A172 (cell line): ENCODE measurements around the gene SNED1. TPM values are rescaled to one million over a fixed set of nuclear protein-coding genes. Genes with fewer than 3 reads are reported as not detected.
A peak's percentile ranks its signal among the peaks of the same experiment; 100 is the strongest.

Experiments
- DNase-seq: peaks from one replicate; pipeline ENCODE4 v3.0.0-alpha.2; 2015; ENCODE audit warnings: low spot score
- total RNA-seq: library from RNA; depleted of rRNA; stranded (reverse); fragments of >200 nt; shearing (Covaris generic); gene quantifications from 2 replicates; pipeline ENCODE4 v1.2.3, GENCODE V29; 2014

The SNED1 gene
- total RNA-seq, 1 experiment from 2014 or later: 5.2 TPM

DNA sequence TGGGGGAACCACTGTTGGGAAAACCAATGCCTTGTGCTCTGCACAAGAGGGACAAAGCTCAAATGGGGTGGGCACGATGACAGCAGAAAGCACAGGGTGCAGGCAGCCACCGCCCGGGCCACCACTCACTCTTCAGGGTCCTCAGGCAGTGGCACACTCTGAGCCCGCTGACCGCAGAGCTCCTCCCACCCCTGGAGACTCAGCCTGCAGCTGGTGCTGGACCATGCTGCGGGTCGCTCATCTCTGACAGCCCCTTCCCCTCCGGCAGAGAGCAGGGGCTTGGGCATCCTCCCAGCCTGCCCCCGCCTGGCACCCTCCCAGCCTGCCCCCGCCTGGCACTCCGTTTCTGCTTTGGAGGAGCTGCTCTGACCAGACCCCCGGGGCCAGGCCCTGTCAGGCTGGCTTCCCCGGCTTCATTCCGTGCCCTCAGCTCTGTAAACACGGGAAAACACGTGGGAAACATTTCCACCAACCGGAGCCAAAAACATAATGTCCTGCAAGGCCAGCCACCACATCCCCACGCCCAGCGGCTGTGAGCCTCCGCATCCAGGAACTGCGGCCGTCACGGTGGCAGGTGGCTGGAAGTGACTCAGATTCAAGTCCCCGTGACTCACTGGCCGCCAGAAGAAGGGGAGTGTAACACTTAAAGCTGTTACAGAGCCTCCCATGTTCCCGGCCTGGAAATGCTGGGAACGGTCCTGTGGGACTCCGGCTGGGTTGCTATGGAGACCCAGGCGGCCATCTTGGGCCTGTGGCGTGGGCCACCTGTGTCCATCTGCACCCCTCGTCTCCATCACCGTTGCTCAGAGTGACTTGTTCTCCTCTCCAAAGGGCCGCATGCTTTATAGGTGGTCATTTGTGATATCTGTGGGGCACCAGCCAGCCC, 6.8 kb upstream of the SNED1 start:
- DNase-seq: peak; percentile 97

DNA sequence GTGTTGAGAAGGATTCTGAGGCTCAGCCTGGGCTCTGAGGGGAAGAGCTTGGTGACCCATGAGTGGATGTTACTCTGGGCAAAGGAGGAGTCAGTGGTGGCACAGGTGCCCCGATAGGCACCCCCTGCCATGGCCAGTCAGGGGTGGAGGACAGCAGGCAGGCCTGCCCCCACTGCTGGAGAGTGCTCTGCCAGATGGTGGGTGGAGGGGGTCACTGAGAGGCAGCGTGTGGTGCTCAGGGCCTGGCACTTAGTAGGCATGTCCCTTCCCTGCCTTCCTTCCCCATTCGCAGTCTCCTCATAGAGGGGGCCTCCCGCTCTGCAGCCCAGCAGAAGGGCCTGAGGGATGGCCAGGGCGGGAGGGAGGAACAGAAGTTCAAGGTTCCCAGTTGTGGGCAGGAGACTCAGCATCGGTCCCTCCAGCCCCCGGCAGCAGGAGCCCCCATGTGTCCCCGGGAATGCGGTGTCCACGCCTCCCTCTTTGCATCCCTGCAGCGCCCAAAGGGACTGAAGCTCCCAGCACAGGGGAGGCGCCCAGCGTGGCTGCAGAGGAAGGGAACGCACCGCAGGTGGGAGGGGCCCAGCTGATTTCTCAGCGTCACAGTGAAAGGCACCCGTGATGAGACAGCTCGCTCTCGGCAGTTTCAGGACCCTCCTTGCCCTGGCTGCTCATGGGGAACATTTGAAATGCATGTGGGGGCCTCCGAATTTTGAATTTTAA, 5.7 kb upstream of the SNED1 start:
- no peak for DNase-seq

DNA sequence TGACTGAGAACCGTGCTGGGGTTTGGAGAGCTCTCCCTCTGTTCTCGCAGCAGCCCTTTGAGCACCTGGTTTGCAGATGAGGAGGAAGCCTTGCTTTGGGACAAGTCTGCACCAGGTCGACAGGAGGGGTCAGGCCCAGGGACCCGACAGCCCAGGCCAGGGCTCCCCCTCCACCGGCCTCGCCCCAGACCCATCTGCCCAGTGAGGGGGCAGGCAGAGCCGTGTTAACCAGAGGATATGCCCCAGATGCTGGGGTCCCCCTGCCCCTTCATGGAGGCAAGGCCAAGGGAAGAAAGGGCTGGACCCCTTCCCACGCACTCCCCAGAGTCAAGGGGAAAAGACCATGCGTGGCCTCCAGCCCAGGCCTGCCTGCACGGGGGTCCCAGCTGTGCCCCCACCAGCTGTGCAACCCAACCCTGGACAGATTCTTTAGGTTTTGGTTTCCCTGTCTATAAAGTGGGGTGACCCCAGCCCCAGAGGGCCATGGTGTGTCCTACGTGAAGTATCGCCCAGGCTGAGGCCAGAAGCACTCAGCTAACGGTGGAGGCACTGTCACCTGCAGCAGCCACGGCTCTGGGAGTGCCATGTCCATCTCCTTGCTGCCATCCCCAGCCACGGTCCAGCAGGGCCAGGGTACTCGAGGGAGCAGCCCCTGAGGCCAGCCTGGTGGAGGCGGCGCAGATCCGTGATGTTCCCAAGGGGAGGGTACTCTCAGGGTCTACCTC, 4.8 kb upstream of the SNED1 start:
- no peak for DNase-seq

DNA sequence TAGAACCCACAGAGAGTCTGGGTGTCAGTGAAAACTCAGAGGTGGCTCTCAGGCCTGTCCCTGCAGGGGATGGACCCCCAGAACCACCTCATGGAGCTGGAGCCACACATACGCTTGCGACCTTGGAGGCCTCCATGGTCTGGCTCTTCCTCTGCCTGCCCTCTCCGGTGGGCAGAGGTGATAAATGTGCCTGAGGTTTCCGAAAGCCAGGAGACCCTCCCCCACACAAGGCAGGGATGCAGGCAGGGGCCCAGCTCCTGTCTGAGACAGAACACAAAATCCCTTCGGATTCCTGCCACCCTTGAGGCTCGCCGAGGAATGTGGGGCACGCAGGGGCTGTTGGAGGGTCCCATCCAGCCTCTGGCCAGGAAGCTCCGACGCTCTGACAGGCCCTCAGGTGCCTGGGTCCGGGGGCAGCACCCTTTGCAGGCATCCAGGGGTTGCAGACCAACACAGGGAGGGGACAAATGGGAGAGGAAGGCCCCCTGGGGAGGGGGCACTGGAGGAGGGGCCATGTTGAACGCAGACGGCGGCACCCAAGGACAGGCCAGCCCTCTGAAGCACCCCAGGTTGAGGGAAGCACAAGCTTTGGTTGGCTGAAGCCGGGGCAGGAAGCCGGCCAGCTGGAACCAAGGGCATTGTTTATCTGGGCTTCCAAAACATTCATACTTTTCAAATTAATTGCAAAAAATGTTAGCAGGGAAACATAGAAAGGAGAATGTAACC, 4.1 kb upstream of the SNED1 start:
- no peak for DNase-seq

DNA sequence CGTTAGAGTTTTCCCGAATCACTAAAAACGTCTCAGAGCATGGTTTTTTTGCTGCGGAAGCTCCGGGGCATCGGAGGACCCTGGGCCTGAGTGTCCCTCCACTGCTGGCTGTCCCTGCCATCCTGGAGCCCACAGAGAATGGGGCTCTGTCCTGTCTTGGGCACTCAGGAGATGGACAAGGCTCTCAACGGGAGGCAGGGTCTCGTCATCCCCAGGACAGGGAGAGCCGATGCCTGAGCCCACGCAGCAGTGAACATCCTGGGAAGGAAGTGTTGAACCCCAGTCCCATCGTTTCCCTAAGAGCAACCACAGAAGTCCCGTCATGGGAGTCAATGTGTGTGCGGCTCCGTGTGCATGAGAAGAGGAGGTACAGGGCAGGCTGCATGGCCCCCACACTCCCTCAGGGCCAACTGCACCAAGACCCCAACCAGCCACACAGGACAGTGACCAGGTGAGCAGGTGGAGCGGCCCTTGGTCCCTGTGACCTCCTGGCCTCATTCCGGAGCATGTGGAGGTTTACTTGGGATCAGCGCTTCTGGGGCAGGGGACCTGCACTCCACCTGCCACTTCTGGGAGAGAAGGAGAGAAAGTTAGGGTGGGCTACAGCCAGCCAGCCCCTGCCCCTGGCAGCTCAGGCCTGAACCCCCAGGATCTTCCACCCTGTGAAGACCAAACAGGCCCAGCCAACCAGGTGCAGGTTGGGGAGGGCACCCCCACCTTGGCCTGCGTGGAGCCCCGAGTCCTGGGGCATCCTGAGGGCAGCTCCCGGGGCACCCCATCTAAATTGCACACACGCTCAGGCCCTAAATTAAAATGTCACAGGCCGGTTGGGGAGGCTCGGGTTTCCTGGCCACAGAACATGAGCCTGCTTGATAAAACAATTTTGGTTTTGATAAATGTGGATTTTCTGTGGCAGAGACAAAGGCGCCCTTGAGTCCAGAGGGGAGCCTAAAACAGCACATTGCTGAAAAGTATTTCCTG, 3.1 kb upstream of the SNED1 start:
- no peak for DNase-seq

DNA sequence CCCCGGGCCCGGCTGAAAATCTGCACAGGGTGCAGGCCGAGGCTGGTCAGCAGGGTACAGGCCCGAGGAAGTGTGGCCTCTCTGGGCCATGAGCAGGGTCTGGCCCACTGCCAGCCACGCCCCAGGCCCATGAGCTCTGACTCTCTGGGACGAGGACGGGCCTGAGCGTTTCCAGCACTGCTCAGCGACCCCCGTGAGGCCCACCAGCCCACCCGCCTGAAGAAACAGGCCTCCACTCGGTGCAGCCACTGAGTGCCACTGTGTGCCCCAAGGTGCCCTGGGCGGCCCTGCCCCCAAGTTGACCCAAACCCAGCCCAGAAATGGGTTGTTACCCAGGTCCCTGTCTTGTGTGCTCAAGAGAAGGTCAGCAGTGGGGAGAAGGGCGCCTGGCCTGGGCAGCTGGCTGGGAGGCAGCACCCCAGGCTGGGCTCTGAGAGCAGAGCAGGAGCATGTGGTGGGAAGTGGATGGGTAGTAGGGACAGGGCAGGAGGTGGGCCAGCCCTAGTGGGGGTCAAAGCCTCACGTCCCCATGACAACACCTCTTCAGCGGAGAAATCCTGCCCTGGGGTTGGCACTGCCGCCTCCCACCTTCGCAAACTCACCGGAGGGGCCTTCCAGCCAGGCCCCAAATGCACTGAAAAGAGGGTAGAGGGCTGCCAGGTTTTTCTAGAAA, 2.1 kb upstream of the SNED1 start:
- DNase-seq: no peak

DNA sequence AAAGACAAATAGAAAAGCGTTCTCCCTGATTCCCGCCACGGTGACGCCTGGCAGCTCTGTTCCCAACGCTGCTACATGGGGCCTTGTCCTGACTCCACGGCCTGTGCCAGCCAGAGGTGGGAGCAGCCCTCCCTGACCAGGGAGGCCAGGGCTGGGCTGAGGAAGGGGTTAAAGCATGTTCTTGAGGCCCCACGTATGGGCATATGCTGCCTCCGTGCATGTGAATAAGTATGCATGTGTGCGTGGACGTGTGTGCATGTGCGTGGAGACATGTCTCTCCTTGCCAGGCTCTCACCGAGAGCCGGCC, 1.6 kb upstream of the SNED1 start:
- no peak for DNase-seq

DNA sequence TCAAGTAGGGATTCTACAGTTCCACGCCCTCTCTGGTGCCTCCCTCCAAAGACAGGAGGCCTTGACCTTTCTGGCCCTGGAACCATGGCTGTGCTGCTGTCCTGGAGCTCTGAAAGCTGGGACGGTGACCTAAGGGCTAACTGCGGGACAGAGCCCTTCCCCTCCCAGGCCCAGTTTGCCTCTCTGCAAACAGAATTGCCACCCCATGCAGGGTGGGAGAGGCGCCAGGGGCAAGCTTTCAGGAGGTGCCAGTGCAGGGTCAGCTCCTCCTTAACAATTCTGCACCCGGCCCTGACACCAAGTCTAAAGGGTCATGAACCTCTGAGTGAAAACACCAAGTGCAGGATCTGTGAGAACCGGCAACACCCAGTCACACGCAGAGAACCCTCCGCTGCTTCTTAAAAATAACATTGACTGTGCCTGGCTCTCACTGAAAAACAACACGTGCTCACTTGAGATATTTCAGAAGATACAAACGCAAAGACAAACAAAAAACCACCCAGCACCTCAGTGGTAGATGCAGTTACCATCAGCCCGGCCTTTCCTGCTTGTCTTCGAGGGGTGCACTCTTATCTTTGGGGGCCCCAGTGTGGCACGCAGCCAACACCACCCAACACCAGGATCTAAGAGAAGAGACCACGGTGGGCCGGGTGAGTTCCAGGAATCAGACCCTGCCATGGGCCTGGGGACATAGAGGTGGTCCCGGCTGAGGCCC, 1.1 kb upstream of the SNED1 start:
- no peak for DNase-seq

DNA sequence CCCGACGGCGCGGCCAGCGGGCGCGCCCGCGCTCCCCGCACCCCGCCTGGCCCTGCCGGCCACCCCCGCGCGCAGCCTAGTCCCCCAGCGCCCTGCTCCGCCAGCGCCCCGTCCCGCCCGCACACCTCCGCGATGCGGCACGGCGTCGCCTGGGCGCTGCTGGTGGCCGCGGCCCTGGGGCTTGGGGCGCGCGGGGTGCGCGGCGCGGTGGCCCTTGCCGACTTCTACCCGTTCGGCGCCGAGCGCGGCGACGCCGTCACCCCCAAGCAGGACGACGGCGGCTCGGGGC, 232 bp downstream of the SNED1 start:
- DNase-seq: no peak

DNA sequence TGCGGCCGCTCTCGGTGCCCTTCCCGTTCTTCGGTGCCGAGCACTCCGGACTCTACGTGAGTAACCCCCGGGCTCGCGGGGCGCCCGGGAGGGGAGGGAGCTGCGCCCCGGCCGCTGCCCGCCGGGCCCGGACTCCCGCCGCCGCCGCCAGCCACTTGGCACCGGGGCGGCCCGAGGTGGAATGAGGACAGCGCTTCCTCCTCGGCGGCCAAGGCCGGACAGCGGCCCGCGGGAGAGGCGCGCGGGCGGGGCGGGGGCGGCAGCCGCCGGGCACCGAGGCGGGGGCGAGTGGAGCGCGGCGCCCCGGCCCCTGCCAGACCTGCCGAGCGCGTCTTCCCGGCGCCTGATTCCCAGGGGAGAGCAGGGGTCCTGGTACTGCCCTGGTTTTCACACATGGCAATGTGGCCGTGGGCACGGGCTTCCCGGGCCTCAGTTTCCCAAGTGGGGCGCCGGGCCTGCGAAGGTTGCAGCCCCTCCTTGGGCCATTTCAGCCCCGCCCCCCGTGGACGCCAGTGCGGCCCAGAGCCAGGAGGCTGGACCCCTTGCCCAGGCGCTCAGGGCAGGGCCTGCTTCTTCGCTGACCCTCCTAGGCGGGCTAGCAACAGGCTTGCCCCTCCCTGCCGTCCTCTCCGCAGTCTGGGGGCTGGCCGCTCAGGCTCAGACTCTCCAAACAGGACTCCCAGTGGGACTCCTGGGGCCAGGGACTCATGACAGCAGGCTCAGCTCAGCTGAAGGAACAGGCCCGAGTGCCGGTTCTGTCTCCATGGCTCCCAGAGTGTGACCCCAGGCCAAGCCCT, 775 bp downstream of the SNED1 start:
- no peak for DNase-seq

DNA sequence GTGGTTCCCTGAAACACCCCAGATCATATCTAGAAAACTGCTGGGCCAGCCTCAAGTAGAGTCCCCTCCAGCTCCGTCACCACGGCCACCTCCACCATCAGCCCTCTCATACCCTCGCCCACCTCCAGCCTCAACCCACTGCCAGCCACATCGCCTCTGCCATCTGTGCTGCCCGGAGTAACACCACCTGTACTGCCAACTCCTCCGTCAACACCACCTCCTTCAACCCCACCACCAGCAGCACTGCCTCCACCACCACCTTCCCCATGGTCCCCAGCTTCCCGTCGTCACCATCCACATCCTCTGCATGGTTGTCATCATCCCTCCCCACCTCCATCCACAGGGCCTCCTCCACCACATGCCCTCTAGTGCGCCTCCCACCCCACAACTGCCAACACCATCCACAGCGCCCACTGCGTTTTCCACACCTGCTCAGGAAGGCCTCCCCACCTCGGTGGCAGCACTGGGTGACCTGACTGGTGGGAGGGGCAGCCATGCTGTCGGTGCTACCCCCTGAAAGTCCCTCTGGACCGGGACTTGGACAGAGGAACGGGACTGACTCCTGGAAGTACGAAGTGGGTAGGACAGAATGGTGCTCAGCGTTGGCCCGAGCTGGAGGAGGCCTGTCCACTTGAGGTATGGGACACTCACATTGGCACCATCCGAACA, 1.6 kb downstream of the SNED1 start:
- no peak for DNase-seq

DNA sequence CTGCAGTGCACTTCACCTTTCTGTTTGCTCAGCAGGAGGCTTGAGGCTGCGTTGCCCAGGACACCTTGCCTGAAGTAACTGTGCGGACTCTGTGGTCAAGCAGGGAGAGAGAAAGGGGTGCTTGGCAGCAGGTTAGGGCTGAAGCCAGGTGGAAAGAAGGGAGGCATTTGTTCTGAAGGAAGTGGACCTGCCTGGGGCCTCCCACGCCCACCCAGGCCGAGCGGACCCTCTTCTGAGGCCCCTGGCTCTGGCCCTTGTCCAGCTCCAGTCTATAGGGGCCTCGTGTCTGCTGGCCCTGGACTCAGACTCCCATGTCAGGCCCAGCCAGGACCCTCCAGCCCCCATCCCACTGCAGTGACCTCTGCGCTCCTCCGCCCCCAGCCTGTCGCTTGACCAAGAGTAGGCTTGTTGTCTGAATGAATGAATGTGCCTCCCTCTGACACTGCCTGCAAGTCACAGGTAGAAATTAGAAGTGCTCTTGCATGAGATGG, 2.5 kb downstream of the SNED1 start:
- DNase-seq: no peak

DNA sequence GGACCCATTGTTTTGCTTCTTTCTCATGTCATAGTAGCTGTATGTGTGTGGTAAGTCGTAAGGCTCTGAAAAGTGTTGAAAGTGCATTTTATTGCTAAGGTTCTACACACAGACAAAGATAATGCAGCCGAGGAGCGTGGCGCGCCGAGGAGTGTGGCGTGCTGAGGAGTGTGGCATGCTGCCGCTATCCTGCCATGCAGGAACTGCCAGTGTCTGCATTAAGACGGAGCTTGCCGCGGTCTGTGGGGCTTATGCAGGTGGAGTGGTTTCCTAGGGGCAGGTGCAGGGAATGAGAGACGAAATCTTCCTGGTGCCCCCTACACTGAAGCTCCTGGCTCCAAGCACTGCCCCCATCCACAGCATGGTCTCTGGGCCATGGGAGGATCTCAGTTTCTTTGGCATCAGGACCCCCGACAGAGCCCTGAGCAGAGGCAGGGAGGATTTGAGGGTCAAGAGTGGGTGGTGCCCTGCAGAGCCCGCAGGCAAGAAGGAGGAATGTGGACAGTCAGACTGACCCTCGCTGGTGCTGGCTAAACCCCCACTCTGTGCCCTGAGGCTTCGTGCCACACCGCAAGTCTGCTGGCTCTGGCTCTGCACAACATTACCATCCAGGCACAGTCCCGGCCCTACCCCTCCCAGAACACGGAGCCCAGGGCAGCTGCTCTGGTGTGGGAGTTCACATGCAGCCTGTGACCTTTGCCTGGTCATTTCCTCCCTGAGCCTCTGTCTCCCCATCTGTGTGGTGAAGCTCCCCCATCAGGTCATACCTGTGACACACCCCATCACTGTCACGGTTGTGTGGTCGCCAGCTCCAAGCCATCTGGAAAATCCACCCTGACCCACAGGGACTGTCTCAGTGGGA, 3.2 kb downstream of the SNED1 start:
- no peak for DNase-seq

DNA sequence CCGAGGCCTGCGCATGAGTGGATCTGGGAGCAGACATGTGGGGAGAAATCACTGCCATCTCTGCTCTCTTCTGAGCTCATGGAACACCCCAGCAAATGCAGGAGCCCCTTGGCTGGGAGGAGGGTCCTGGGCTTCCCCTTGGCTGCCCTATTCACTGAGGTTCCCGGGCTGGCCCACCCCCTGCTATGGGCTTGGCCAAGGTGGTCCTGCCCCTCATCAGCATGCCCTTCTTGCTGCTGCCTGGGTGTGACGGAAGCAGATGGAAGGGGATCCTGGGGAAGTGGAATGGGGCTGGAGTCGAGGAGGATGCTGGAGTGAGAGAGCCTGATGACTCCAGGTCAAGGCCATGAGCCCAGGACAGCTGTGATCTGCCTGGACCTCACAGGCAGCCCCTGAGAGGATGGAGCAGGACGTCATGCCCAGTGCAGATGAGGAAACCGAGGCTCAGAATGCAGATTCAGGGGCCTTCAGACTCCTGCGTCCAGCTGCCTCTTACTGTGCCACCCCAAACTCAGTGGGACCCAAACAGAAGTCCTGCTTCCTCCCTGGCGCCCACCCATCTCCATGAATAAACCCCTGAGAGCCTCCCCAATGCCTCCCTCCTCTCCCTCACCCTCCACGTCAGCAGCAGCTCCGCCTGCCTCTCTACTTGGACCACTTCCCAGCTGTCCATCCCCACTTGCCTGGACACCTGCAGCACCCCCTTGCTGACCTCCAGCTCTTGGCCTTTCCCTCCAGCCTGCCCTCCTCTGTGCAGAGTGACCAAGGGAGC, 4.0 kb downstream of the SNED1 start:
- no peak for DNase-seq

DNA sequence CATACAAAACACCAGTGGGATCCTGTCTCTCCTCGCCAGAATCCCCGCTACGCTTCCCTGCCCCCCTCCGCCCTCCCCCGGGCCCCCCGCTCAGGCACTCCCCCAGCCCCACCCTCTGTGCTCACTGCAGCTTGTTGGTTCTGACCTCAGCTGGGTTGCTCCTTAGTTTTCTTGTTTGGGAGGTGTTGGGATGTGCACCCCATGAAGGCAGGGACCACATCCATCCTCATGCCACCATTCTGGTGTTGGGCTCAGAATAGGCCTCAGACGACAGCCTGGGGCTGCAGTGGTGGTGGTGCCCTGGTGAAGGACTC, 4.6 kb downstream of the SNED1 start:
- DNase-seq: no peak

DNA sequence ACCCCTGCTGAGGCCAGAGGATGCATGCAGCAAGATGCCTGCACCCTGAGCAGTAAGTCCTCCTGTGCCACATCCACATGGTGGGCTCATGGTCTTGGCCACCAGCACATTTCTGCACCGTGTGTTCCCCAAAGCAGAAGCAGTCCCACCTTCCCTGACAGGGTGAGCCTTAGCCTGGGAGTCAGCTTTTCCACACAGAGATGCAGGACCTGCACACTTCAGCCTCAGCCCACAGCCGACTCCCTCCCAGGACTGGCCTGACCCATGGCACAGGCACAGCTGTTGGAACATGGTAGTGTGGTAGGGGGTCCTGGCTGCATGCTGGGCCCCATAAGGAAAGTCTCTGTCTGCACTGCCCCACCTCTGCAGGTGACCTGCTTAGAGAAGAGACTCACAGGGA, 5.0 kb downstream of the SNED1 start:
- no peak for DNase-seq
